ENCODE results near the gene GRHPR.
"Not testable (repeated sequence)": the region's sequence is repeated elsewhere in the genome, so short reads cannot be mapped to it uniquely, and the experiment has no call there.

GRHPR gene

GRCh38 chr9:37422289-37423104, at the start of gene GRHPR:
Gene GRHPR, plus strand, starts transcription at chr9:37422696. Its CDS starts 55 bp downstream, at chr9:37422751.
- peak; percentile 72 for DNase-seq

DNA sequence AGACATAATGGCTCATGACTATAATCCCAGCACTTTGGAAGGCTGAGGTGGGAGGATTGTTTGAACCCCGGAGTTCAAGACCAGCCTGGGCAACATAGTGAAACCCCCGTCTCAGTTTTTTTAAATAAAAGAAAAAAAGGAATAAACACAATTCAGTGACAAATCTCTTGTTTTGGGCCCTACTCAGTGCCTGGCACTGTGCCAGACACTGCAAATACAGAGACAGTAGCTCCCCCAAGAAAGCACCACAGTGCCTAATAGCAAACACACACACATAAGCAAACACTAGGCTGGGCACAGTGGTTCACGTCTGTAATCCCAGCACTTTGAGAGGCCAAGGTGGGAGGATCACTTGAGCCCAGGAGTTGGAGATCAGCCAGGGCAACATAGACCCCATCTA, 49.7 kb upstream of the GRHPR start:
- no peak for DNase-seq

DNA sequence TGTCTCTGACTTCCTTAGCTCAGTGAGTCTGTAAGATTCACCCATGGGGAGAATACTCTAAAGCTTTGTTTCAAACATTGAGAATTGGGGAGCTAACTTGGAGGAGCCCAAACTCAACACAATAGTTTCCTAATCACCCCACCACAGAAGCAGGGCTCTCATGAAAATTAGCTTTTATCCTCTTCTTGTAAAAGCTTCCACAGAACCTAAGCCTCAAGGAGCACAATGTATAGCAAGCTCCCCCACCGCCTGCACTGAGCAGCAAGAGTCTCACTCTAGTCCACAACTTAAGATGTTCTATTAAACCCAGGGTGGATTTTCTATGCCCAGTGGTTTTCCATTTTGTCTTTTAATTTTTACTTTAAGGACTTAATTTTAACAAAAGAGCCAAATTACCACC, 48.9 kb upstream of the GRHPR start:
- no peak for DNase-seq

DNA sequence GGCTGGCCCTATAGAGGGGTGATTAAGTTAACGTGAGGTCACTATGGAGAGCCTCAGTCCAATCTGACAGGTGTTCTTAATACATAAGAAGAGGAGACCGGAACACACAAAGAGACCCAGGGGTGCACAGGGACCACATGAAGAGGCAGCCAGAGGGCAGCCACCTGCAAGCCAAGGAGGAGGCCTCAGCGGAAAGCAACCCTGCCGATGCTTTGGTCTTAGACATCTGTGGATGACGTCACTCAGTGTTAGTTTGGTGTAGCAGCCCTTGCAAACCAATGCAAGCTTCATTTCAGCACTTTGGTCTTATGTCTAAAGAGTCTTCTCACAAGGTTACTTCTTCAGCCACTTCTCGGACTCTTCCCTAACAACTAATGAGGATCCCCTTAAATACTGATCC, 47.6 kb upstream of the GRHPR start:
- DNase-seq: no peak

- DNase-seq: no peak
These were observed 44.5 kb upstream of the GRHPR start for GRCh38 chr9:37377688-37378612.

GRCh38 chr9:37378613-37379004, 43.9 kb upstream of the GRHPR start:
- no peak for DNase-seq

GRCh38 chr9:37379835-37380234, 42.7 kb upstream of the GRHPR start:
- no peak for DNase-seq

DNA sequence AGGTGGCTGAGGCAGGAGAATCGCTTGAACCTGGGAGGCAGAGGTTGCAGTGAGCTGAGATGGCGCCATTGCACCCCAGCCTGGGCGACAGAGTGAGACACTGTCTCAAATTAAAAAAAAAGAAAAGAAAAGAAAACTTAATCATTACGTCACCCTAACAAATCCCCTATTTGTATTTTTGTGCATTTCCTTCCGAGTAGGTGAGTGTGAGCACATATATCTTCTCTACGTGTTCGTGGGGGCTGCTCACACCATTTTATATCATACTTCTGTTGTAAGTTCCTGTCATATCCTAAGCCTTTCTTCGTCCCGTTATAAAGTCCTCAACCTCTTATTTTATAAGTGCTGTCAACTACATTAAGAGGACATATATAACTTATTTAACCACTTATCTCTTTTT, 41.9 kb upstream of the GRHPR start:
- no peak for DNase-seq

DNA sequence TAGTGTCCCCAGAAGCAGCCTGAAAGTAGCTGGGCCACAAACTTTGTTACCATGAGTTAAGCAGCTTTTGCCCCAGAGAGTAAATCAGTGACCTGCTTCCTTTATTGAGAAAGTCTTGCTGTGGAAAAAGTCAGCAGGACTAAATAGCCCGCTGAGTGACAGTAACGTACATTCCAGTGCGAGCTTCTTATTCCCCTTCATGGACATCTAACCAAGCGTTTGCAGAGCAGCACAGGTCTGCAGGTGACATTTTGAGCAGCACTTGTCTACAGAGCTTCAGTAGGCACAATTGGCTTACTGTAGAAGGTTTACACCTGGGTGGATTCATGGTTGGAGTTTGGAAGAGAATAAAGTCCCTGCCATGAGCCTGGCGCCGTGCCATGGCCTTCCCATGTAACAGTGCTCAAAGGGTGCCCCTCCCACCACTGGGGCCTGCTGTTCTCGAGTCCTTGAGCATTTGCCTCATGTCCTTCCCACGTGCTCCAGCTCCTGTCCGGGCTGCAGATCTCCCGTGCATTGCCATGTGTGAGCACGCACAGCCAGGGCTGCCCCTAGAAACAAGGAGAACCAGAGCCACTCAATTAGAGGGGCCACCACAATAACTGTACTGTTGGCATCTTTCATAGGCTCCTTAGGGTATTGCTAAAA, 41.3 kb upstream of the GRHPR start:
- no peak for DNase-seq

- DNase-seq: no peak
These were observed 40.1 kb upstream of the GRHPR start for GRCh38 chr9:37382161-37382981.

DNA sequence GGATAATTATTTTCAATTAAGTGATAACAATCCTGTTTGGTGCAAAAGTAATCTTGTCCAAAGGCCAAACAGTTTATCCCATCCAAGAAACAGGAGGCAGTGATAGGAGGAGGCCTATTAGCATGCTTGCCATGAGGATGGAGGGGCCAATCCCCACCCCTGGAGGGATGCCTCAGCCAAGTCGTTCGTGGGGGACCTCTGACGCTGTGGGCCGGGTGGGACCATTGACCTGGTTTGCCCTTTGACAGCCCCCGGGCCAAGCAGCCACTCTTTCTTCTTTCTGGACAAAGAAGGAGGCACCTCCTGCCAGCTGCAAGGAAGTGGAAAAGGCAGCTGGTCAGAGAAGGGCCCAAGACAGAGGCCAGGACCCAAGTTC, 39.5 kb upstream of the GRHPR start:
- no peak for DNase-seq

GRCh38 chr9:37383393-37383792, 39.1 kb upstream of the GRHPR start:
- no peak for DNase-seq

- DNase-seq: no peak
These were observed 38.4 kb upstream of the GRHPR start for GRCh38 chr9:37383876-37384746.

DNA sequence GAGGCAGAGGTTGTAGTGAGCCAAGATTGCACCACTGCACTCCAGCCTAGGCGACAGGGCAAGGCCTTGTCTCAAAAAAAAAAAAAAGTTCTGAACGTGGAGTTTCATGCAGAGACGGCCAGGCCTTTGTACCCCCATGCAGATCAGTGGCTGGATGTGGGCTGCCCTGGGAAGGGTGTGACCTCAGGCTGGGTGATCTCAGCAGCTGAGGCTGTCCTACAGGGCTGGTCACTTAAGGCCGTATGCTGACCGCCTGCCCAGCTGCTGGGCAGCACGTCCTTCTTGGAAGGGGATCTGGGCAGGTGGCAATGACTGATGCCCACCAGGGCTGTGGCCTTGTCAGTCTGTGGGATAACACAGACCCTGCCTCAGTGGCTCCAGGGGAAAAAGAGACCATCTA, 37.2 kb upstream of the GRHPR start:
- DNase-seq: no peak

DNA sequence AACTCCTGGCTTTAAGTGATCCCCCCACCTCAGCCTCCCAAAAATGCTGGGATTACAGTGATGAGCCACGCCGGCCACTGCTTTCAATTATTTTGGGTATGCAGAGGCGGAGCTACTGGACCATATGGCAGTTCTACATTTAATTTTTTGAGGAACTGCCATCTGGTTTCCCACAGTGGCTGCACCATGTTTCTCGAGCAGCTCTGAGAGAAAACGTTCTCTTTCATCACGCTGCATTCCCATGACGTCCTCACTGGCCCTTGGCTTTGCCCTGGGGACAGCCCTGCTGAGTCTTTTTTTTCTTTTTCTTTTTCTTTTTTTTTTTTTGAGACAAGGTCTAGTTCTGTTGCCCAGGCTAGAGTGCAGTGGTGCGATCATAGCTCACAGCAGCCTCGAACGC, 35.5 kb upstream of the GRHPR start:
- DNase-seq: no peak

GRCh38 chr9:37390759-37391158, 31.7 kb upstream of the GRHPR start:
- DNase-seq: no peak

GRCh38 chr9:37392272-37392671, 30.2 kb upstream of the GRHPR start:
- DNase-seq: no peak

DNA sequence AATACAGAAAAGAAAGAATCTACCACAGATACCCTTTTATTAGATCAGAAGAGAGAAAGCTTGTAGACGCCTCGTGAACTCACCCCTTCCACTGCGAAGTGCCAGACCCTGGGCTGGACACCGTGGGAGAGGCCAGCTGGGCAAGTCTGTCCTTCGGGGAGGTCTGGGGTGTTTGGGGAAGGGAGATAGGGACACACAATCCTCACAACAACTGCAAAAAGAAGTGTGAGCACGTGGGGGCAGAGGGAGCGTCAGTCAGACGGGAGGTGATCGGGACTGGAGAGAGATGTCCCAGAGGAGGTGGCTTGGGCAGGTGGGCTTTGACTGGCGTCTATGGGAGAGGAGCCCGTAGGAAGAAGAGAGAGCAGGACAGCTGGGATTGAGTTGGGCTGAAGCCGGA, 27.3 kb upstream of the GRHPR start:
- no peak for DNase-seq

GRCh38 chr9:37395663-37396062, 26.8 kb upstream of the GRHPR start:
- no peak for DNase-seq

DNA sequence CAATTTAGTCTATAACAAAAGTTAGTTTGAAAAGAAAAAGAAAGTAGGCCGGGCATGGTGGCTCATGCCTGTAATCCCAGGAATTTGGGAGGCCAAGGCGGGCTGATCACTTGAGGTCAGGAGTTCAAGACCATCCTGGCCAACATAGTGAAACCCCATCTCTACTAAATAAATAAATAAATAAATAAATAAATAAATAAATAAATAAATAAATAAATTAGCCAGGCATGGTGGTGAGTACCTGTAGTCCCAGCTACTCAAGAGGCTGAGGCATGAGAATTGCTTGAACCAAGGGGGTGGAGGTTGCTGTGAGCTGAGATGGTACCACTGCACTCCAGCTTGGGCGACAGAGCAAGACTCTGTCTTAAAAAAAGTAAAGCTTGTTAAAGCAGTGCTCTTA, 24.5 kb upstream of the GRHPR start:
- DNase-seq: not testable (repeated sequence)

- no peak for DNase-seq
These were observed 24.0 kb upstream of the GRHPR start for GRCh38 chr9:37398464-37399025.
